ENCODE data around the gene FRAT2.
"Not testable (repeated sequence)": the region's sequence is repeated elsewhere in the genome, so short reads cannot be mapped to it uniquely, and the experiment has no call there.

The FRAT2 gene

GRCh38 chr10:97302088-97302791 is 32.3 kb downstream of the FRAT2 start:
- H3K27me3 ChIP-seq (ENCODE audit: control insufficient read depth in 1 of 2, insufficient read depth in 2 of 2, low read length in 2 of 2) = no peaks in the 10 kb centered on the region
- no peak overlapping the region for H3K9ac ChIP-seq (ENCODE audit: low read length)
- no peak overlapping the region for H3K27ac ChIP-seq (ENCODE audit: low read depth, low read length)
- H3K36me3 ChIP-seq (ENCODE audit: insufficient read depth, low read length) = no peaks in the 10 kb centered on the region
- H3K9me3 ChIP-seq (ENCODE audit: low read length) = no peaks in the 10 kb centered on the region
- H3K4me1 ChIP-seq (ENCODE audit: insufficient read depth, low read length) = no peaks in the 10 kb centered on the region
- no peak overlapping the region for H3K4me3 ChIP-seq (ENCODE audit: low read depth in 1 of 2, low read length in 2 of 2)

- Histone ChIP-seq H3K4me1 (ENCODE audit: insufficient read depth, low read length) (no peaks in the 10 kb centered on the region), H3K27ac (ENCODE audit: low read depth, low read length) (no peak overlapping the region), H3K36me3 (ENCODE audit: insufficient read depth, low read length) (no peaks in the 10 kb centered on the region), H3K9ac (ENCODE audit: low read length) (no peak overlapping the region), H3K4me3 (ENCODE audit: low read depth in 1 of 2, low read length in 2 of 2) (no peak overlapping the region), H3K9me3 (ENCODE audit: low read length) (no peaks in the 10 kb centered on the region), H3K27me3 (ENCODE audit: control insufficient read depth in 1 of 2, insufficient read depth in 2 of 2, low read length in 2 of 2) (no peaks in the 10 kb centered on the region)
Observed at GRCh38 chr10:97300980-97301379, 33.5 kb downstream of the FRAT2 start.

DNA sequence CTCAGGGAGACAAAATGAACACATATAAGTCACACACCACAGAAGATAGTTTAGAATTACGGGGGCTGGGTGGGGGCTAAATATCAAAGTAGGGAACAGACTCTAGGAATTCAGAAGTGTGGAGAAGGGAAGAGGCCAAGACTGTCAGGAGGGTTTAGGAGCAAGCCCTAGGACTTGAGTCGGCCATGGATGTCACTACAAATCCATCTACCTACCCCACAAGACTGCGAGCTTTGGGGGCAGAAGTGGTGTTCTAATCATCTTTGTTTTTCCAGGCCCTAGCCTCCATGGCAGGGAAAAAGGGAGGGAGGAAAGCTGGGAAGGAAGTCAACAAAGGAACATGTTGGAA is 36.3 kb downstream of the FRAT2 start:
- Histone ChIP-seq H3K27ac (ENCODE audit: low read depth, low read length) (no peak overlapping the region), H3K4me3 (ENCODE audit: low read depth in 1 of 2, low read length in 2 of 2) (no peak overlapping the region), H3K36me3 (ENCODE audit: insufficient read depth, low read length) (no peaks in the 10 kb centered on the region), H3K27me3 (ENCODE audit: control insufficient read depth in 1 of 2, insufficient read depth in 2 of 2, low read length in 2 of 2) (no peaks in the 10 kb centered on the region), H3K4me1 (ENCODE audit: insufficient read depth, low read length) (no peaks in the 10 kb centered on the region), H3K9me3 (ENCODE audit: low read length) (no peaks in the 10 kb centered on the region), H3K9ac (ENCODE audit: low read length) (no peak overlapping the region)

DNA sequence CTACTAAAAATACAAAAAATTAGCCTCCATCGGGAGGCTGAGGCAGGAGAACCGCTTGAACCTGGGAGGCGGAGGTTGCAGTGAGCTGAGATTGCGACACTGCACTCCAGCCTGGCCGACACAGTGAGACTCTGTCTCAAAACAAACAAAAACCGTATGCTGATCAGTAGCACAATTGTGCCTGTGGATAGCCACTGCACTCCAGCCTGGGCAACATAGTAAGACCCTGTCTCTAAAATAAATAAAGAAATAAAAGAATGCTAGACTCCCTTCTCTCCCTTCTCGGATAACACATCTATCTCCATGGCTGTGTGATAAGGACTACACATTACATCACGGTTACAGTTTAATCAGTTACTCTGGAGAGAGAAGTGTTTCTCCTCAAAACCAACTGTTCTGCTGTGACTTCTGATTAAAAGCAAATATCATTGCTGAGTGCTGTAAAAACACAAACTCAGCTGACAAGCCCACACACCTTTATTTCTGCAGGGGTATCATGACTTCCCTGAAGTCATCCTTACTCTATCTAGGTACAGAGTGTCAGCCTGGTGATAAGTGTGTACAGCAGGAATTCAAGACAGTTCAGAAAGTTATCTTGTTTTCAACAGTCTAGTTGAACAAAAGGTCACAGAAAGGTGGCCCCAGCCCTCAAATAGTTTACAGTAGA is 36.8 kb downstream of the FRAT2 start:
- Histone ChIP-seq H3K27ac (ENCODE audit: low read depth, low read length) (no peak overlapping the region), H3K4me3 (ENCODE audit: low read depth in 1 of 2, low read length in 2 of 2) (no peak overlapping the region), H3K9ac (ENCODE audit: low read length) (no peak overlapping the region), H3K27me3 (ENCODE audit: control insufficient read depth in 1 of 2, insufficient read depth in 2 of 2, low read length in 2 of 2) (no peaks in the 10 kb centered on the region), H3K9me3 (ENCODE audit: low read length) (no peaks in the 10 kb centered on the region), H3K4me1 (ENCODE audit: insufficient read depth, low read length) (no peaks in the 10 kb centered on the region), H3K36me3 (ENCODE audit: insufficient read depth, low read length) (no peaks in the 10 kb centered on the region)

DNA sequence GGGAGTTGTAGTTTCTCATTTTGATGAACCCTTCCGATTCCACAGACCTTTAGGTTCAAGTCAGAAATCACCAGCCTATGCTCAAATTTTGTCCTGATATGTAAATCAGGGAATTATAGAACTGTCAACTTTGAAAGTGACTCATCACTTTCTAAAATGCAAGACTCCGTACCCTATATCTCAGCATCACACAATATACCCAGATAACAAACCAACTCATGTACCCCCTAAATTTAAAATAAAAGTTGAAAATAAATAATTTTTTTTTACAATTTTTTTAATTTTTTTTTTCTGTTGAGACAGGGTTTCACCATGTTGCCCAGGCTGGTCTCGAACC is 41.7 kb downstream of the FRAT2 start:
- no peaks in the 10 kb centered on the region for H3K27me3 ChIP-seq (ENCODE audit: control insufficient read depth in 1 of 2, insufficient read depth in 2 of 2, low read length in 2 of 2)
- H3K4me3 ChIP-seq (ENCODE audit: low read depth in 1 of 2, low read length in 2 of 2) = no peak overlapping the region
- no peaks in the 10 kb centered on the region for H3K36me3 ChIP-seq (ENCODE audit: insufficient read depth, low read length)
- no peak overlapping the region for H3K27ac ChIP-seq (ENCODE audit: low read depth, low read length)
- peaks cover 7% of the 10 kb centered on the region for H3K4me1 ChIP-seq (ENCODE audit: insufficient read depth, low read length)
- no peaks in the 10 kb centered on the region for H3K9me3 ChIP-seq (ENCODE audit: low read length)
- H3K9ac ChIP-seq (ENCODE audit: low read length) = no peak overlapping the region

DNA sequence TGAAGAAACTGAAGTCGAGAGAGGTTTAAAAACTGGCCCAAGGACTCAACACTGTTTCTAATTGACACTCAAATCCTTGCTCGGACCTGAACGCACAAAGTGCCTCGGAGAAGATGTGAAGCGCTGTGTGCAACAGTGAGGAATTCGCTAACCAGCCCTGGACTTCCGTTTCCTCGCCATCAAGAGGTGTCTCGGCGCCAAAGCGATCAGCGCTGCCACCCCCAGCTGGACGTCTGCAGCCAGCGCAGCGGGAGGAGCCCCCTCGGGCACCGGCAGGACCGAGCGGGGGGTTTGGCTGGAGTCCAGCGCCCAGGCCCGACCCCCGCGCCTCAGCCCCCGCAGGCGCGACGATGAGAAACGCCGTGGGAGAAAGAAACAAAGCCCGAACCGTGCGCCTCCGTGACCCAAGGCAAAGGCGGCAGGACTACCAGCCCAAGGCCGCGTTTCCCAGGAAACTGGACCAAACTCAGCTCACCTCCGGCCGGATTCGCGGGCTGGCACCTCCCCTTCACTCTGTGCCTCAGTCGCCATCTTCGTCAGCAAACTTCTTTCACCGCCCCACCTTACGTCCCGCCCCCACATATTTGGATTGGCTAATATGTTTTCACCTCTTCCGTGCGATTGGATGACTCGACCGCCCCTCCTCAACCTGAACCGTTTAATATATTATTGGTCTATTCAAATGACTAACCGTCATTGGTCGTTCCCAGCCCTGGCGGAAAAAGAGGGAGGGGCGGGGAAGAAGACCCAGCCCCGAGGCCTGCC is 42.2 kb downstream of the FRAT2 start, which contains the start of gene ARHGAP19:
Gene ARHGAP19, minus strand, starts transcription at position 541 of the 765 bp plus-strand sequence. Its CDS starts 10 bp downstream, at position 531.
- H3K4me1 ChIP-seq (ENCODE audit: insufficient read depth, low read length) = peaks cover 7% of the 10 kb centered on the region
- no peaks in the 10 kb centered on the region for H3K36me3 ChIP-seq (ENCODE audit: insufficient read depth, low read length)
- no peaks in the 10 kb centered on the region for H3K27me3 ChIP-seq (ENCODE audit: control insufficient read depth in 1 of 2, insufficient read depth in 2 of 2, low read length in 2 of 2)
- no peaks in the 10 kb centered on the region for H3K9me3 ChIP-seq (ENCODE audit: low read length)
- peak within 1 kb of the TSS; percentile 89 to 93 for H3K4me3 ChIP-seq (ENCODE audit: low read depth in 1 of 2, low read length in 2 of 2)
- peak within 1 kb of the TSS; percentile 98 for H3K27ac ChIP-seq (ENCODE audit: low read depth, low read length)
- H3K9ac ChIP-seq (ENCODE audit: low read length) = peak within 1 kb of the TSS; percentile 42

DNA sequence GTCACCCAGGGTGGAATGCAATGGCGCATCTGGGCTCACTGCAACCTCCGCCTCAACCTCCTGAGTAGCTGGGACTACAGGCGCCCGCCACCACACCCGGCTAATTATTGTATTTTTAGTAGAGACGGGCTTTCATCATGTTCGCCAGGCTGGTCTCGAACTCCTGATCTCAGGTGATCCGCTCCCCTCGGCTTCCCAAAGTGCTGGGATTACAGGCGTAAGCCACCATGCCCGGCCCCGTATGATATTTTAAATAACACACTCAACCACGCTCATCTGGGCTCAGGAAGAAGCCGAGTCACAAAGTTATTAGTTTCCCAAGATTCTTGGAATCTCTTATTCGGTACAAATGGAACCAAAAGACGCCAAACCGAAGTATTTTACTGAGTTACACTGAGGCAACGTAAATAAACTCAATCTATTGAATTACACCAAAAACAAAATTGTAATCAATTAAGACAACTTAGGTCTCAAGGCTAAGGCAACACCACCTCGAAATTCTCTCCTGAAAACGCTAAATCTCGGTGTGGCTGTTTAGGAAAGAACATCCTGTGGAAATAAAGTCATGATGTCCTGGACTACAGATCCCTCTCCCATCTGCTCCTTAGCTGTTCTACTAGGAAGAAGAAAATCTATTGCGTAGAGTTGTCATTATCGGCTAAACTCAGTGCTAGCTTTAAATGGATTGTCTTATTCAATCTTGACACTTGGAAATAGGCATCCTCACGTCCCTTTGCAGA is 43.0 kb downstream of the FRAT2 start:
- Histone ChIP-seq H3K9me3 (ENCODE audit: low read length) (no peaks in the 10 kb centered on the region), H3K27me3 (ENCODE audit: control insufficient read depth in 1 of 2, insufficient read depth in 2 of 2, low read length in 2 of 2) (no peaks in the 10 kb centered on the region), H3K4me1 (ENCODE audit: insufficient read depth, low read length) (peaks cover 7% of the 10 kb centered on the region), H3K9ac (ENCODE audit: low read length) (peak overlapping the region; percentile 42), H3K27ac (ENCODE audit: low read depth, low read length) (peak overlapping the region; percentile 98), H3K4me3 (ENCODE audit: low read depth in 1 of 2, low read length in 2 of 2) (peak overlapping the region; percentile 89 to 93), H3K36me3 (ENCODE audit: insufficient read depth, low read length) (no peaks in the 10 kb centered on the region)

GRCh38 chr10:97290576-97291356 is 43.8 kb downstream of the FRAT2 start:
- not testable (repeated sequence) for H3K27me3 ChIP-seq (ENCODE audit: control insufficient read depth in 1 of 2, insufficient read depth in 2 of 2, low read length in 2 of 2); H3K36me3 ChIP-seq (ENCODE audit: insufficient read depth, low read length); H3K9me3 ChIP-seq (ENCODE audit: low read length); H3K27ac ChIP-seq (ENCODE audit: low read depth, low read length); H3K9ac ChIP-seq (ENCODE audit: low read length); H3K4me1 ChIP-seq (ENCODE audit: insufficient read depth, low read length); H3K4me3 ChIP-seq (ENCODE audit: low read depth in 1 of 2, low read length in 2 of 2)

DNA sequence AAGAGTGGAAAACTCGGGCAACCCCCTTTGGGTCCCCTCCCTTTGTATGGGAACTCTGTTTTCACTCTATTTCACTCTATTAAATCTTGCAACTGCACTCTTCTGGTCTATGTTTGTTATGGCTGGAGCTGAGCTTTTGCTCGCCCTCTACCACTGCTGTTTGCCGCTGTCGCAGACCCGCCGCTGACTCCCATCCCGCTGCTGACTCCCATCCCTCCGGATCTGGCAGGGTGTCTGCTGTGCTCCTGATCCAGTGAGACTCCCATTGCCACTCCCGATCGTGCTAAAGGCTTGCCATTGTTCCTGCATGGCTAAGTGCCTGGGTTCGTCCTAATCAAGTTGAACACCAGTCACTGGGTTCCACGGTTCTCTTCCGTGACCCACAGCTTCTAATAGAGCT is 44.5 kb downstream of the FRAT2 start:
- H3K27ac ChIP-seq (ENCODE audit: low read depth, low read length); H3K4me1 ChIP-seq (ENCODE audit: insufficient read depth, low read length); H3K4me3 ChIP-seq (ENCODE audit: low read depth in 1 of 2, low read length in 2 of 2); H3K9ac ChIP-seq (ENCODE audit: low read length); H3K9me3 ChIP-seq (ENCODE audit: low read length); H3K27me3 ChIP-seq (ENCODE audit: control insufficient read depth in 1 of 2, insufficient read depth in 2 of 2, low read length in 2 of 2); H3K36me3 ChIP-seq (ENCODE audit: insufficient read depth, low read length): not testable (repeated sequence)
